Frontal cortex (tissue), 4 donors: ENCODE data around the gene EPS8L1. TPM values are rescaled to one million over a fixed set of nuclear protein-coding genes. Genes with fewer than 3 reads are reported as not detected.

Experiments
- DNase-seq, 2 donors: peaks; one replicate each; pipeline ENCODE4 v3.0.0; 2012; ENCODE audit warnings: low spot score in 2 of 2
- FAIRE-seq: peaks from 2 replicates; lab custom pipeline; 2012; peaks lifted over from hg19 to GRCh38; lab: Jason Lieb, UNC
- total RNA-seq: library from RNA; depleted of rRNA; stranded (reverse); fragments of >200 nt; gene quantifications from one replicate; pipeline ENCODE4 v1.2.3, GENCODE V29; 2014
- donor health status: control.
- donor health status: control.
- donor health status: control.

The EPS8L1 gene
- total RNA-seq, 1 donor from 2014 or later: 2.9 TPM

- FAIRE-seq (no peak), DNase-seq (no peak)
Observed at GRCh38 chr19:55111238-55111831, 35.7 kb downstream of the EPS8L1 start.

GRCh38 chr19:55112246-55112776 is 36.6 kb downstream of the EPS8L1 start:
- FAIRE-seq: no peak
- DNase-seq: no peak

DNA sequence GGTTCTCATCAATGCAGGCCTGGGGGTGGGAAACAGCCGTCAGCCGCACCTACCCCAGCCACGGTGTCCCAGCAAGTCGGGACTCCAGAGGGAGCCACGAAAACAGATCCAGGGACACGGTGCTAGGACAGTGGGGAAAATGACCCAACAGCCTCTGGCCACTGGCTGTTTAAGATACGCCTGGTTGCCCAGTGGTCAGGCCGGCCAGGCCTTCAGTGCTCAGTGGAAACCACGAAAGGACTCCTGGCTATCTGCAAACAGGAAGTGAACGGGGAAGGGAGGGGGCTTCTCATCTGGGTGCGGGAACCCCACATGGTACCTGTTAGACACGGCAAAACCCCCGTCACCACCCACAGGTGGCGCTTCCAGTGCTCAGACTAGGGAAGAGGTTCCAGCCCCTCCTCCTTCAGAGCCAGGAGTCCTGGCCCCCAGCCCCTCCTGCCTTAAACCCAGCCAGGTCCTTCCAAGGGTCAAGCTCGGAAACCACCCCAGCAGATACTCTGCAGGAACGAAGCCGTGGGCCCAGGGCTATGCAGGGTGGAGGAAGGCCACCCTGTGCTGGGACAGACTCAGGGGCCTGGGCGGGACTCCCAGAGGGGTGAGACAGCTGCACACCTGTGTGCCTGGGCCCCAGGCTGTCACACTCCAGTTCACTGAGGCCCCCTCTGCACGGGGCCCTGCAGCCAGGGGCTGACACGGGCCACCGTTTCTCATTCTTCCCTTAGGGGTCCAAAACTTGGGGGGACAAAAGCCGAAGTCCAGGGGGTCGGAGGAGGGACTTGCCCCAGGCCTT is 37.3 kb downstream of the EPS8L1 start:
- DNase-seq (no peak), FAIRE-seq (no peak)

- DNase-seq (peak; percentile 60 to 85), FAIRE-seq (no peak)
Observed at GRCh38 chr19:55113570-55114039, 37.9 kb downstream of the EPS8L1 start.

DNA sequence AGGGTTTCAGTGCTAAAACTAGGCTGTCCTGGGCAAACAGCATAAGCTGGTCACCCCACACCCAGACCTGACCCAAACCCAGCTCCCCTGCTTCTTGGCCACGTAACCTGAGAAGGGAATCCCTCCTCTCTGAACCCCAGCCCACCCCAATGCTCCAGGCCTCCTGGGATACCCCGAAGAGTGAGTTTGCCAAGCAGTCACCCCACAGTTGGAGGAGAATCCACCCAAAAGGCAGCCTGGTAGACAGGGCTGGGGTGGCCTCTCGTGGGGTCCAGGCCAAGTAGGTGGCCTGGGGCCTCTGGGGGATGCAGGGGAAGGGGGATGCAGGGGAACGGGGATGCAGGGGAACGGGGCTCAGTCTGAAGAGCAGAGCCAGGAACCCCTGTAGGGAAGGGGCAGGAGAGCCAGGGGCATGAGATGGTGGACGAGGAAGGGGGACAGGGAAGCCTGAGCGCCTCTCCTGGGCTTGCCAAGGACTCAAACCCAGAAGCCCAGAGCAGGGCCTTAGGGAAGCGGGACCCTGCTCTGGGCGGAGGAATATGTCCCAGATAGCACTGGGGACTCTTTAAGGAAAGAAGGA is 39.0 kb downstream of the EPS8L1 start:
- no peak for DNase-seq
- FAIRE-seq: no peak

DNA sequence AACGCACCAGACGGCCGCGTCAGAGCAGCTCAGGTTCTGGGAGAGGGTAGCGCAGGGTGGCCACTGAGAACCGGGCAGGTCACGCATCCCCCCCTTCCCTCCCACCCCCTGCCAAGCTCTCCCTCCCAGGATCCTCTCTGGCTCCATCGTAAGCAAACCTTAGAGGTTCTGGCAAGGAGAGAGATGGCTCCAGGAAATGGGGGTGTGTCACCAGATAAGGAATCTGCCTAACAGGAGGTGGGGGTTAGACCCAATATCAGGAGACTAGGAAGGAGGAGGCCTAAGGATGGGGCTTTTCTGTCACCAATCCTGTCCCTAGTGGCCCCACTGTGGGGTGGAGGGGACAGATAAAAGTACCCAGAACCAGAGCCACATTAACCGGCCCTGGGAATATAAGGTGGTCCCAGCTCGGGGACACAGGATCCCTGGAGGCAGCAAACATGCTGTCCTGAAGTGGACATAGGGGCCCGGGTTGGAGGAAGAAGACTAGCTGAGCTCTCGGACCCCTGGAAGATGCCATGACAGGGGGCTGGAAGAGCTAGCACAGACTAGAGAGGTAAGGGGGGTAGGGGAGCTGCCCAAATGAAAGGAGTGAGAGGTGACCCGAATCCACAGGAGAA is 39.9 kb downstream of the EPS8L1 start:
- DNase-seq (no peak), FAIRE-seq (no peak)

DNA sequence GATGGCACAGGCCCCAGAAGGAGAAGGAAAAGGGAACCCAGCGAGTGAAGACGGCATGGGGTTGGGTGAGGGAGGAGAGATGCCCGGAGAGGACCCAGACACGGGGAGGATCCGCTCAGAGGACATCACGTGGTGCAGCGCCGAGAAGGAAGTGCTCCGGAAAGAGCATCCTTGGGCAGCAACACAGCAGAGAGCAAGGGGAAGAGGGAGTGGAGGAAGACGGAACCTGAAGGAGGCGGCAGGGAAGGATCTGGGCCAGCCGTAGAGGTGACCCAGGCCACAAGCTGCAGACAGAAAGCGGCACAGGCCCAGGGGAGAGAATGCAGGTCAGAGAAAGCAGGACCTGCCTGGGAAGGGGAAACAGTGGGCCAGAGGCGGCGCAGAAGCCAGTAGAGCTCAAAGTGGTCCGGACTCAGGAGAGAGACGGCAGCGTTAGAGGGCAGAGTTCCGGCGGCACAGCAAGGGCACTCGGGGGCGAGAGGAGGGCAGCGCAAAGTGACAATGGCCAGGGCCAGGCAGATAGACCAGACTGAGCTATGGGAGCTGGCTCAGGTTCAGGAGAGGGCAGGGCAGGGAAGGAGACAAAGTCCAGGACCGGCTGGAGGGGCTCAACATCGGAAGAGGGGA is 40.7 kb downstream of the EPS8L1 start:
- FAIRE-seq (no peak), DNase-seq (peak; percentile 81 to 84)

DNA sequence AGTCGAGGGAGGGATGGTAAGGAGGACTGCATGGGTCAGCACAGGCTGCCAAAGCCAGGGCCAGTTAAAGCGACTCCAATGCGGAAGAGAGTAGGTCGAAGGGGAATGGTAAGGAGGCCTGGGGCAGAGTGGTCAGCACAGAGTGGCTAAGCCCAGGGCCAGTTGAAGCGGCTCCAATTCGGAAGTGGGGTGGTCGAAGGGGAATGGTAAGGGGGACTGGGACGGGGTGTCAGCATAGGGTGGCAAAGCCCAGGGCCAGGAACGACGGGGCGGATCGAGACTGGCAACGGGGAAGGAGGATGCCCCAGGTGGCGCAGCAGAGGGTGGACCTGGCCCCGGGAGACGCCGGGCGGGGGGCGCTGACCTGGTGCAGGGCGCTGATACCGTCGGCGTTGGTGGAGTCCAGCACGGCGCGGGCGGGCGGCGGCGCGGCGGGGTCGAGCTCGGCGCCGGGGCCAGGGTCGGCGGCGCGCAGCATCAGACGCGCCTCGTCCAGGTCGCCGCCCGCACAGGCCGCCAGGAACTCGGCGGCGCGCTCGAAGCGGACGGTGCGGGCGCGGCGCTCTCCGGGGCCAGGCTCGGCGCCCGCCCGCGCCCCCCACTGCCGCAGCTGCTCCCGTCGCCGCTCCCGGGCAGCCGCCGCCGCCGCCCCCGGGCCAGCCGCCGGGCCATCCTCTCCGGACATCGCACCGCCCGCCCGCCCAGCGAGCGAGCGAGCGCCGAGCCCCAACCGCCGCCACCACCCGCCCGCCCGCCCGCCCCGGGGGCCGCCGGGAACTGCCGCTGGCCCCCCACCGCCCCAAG is 41.4 kb downstream of the EPS8L1 start, which contains the start of gene PPP1R12C:
TSS of gene PPP1R12C (minus strand) at position 779 of the 804 bp plus-strand sequence. CDS start at position 685, 94 bp downstream.
- FAIRE-seq (no peak), DNase-seq (no peak)

DNA sequence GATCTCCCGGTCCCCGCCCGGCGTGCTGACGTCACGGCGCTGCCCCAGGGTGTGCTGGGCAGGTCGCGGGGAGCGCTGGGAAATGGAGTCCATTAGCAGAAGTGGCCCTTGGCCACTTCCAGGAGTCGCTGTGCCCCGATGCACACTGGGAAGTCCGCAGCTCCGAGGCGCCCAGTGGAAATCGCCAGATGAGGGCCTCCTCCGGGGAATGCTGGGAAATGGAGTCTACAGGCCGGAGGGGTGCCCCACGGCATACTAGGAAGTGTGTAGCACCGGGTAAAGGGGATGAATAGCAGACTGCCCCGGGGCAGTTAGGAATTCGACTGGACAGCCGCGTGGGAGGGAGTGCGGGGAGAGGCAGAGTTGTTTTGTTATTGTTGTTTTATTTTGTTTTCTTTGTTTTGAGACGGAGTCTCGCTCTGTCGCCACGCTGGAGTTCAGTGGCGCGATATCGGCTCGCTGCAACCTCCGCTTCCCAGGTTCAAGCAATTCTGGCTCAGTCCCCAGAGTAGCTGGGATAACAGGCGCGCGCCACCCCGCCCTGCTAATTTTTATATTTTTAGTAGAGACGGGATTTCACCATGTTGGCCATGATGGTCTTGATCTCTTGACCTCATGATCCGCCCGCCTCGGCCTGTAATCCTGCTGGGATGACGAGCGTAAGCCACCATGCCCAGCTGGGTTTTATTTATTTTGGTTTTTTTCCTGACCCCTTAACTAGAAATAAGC is 42.2 kb downstream of the EPS8L1 start:
- FAIRE-seq: no peak
- DNase-seq: peak; percentile 100

- DNase-seq (peak; percentile 59 to 63), FAIRE-seq (no peak)
Observed at GRCh38 chr19:55118401-55118991, 42.8 kb downstream of the EPS8L1 start.

DNA sequence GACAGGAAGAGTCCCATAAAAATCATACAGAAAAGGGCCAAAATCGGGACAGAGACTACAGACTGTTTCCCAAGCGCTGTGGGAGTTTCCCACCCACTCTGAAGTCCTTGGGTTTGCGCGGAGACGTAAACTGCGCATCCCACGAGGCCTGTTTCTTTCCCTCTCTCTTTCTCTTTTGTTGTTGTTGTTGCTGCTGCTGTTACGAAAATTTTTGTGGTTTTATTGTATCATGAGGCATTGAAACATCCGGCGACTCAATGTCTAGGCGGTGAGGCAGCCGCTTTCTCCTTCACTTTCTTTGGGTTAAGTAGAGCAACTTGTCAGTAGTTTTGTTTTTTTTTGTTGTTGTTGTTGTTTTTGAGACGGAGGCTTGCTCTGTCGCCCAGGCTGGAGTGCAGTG is 43.4 kb downstream of the EPS8L1 start:
- no peak for FAIRE-seq

GRCh38 chr19:55131421-55131820 is 55.8 kb downstream of the EPS8L1 start:
- DNase-seq: no peak
- no peak for FAIRE-seq

More for the DNA sequence above, 43.4 kb downstream of the EPS8L1 start:
- no peak for DNase-seq

- FAIRE-seq (no peak), DNase-seq (no peak)
Observed at GRCh38 chr19:55132453-55133129, 56.9 kb downstream of the EPS8L1 start.

DNA sequence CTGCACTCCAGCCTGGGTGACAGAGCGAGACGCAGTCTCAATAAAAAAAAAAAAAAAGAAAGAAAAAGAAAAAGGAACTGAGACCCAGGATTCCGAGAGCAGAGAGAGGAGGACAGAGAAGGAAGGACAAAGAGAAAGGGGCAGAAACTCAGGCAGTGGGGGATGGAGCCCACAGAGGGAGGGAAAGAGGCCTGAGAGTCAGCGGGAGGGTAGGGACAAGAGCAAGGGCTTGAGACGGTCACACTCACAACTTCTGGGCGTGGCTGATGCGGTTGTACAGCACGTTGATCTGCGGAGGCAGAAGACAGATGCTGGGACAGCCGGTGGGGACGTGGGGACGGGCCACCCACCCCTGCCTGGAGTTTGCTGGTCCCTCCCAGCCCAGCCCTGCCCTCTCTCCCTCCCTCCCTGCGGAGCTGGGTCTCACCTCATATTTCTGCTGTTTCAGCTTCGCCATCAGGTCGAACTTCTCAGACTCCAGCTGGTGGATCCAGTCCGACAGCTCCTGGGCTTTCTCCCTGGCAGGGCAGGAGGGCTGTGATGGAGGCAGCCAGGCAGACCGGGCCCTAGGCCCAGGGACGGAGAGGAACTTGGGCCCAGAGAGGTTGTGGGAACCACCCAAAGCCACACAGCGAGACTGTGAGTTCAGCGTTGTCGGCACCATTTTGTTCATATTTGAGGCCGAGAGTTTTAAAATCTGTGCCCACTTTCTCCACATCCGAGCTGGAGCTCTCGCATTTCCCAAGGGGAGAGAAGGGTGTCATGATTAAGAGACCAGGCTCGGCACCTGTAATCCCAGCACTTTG is 58.2 kb downstream of the EPS8L1 start:
- no peak for FAIRE-seq
- no peak for DNase-seq

DNA sequence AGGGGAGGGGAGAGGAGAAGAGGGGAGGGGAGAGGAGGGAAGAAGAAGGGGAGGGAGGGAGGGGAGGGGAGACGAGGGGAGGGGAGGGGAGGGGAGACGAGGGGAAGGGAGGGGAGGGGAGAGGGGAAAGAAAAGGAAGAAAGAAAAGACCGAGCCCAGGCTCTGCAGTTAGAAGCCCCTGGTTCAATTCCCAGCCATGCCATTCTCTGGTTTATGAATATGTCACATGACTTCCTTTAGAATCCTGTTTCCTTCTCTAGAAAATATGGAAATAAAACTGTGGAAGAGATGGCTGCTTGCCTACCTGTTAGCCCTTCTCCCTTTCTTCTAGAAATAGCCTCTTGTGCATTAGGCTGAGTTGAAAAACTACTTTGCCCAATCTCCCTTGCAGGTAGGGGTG is 59.1 kb downstream of the EPS8L1 start:
- FAIRE-seq: no peak
- no peak for DNase-seq

- FAIRE-seq: no peak
- no peak for DNase-seq
Observed at GRCh38 chr19:55136399-55137102, 60.9 kb downstream of the EPS8L1 start.
